H1 (cell line): Measurements from ENCODE around the gene CELSR3. TPM values are rescaled to one million over a fixed set of nuclear protein-coding genes. Genes with fewer than 3 reads are reported as not detected.

ENCODE experiments used
- EZH2 ChIP-seq: fragments of 200-600 bp; sonication (generic); IDR thresholded peaks from 2 replicates; pipeline ENCODE4 v1.7.1; 2012; ENCODE audit warnings: low read depth, mild to moderate bottlenecking, moderate library complexity, low read length, inconsistent platforms; ENCODE audit not compliant: severe bottlenecking
- HDAC2 ChIP-seq, 2 experiments: fragments of 300-600 bp in 1 of 2; sonication (generic) in 1 of 2; IDR thresholded peaks; 2 replicates each; pipeline ENCODE4 v1.6.1; 2011 to 2012; ENCODE audit warnings: low read depth in 2 of 2, low read length in 2 of 2, mild to moderate bottlenecking in 2 of 2, moderate library complexity in 2 of 2, borderline replicate concordance in 1 of 2, inconsistent platforms in 1 of 2
- SAP30 ChIP-seq: fragments of 300-600 bp; sonication (generic); IDR thresholded peaks from 2 replicates; pipeline ENCODE4 v1.7.1; 2012; ENCODE audit warnings: low read length, moderate library complexity, mild to moderate bottlenecking, inconsistent platforms; ENCODE audit not compliant: insufficient read depth, insufficient replicate concordance
- polyA plus RNA-seq, 7 experiments: library from polyadenylated mRNA; depleted of rRNA in 3 of 7; stranded (reverse) in 5 of 7; unstranded in 2 of 7; fragments of >200 nt in 5 of 7; fragments of 200-250 nt in 2 of 7; gene quantifications; 1 replicate in 5 of 7; 2 replicates in 1 of 7; 4 replicates in 1 of 7; pipeline versions ENCODE4 v1.2.1 to v1.2.3, GENCODE V29; 2011 to 2013; ENCODE audit warnings: missing spikeins in 2 of 7, mixed read lengths in 2 of 7
- total RNA-seq: library from RNA; stranded (reverse); fragmentation: NEBNext Ultra II Directional; extraction: Animal tissue kit (Norgen Biotek cat#: 25700); gene quantifications from 2 replicates; pipeline ENCODE4 v1.2.1, GENCODE V29; 2021

Gene CELSR3
- total and polyA plus RNA-seq, 2 of the 8 experiments (the other 6 are each of a cell fraction or from before 2014, with no cell fraction given): 11.6 to 29.5 TPM

- TF ChIP-seq EZH2 (no peak), HDAC2 (IDR thresholded peaks at IDR 0.05; ENCODE audit: borderline replicate concordance in 1 of 2, low read depth in 2 of 2, low read length in 2 of 2) (no peak), SAP30 (no peak)
These were observed 61.7 kb downstream of the CELSR3 start (continued) for GRCh38 chr3:48600711-48601621.
